ENCODE results near the gene CCDC191. TPM values are rescaled to one million over a fixed set of nuclear protein-coding genes. Genes with fewer than 3 reads are reported as not detected.
A peak's percentile ranks its signal among the peaks of the same experiment; 100 is the strongest.

Gene CCDC191
- polyA plus RNA-seq, 1 donor (not counting 4 experiments of a cell fraction or from before 2014, with no cell fraction given): 3.6 TPM

- H3K27ac ChIP-seq (ENCODE audit: control insufficient read depth, insufficient read depth, low read length): no peak overlapping the region
- no peaks in the 10 kb centered on the region for H3K9me3 ChIP-seq (ENCODE audit: control insufficient read depth, low read depth, low read length)
- peaks cover 4 to 15% of the 10 kb centered on the region in 2 experiments for H3K36me3 ChIP-seq (ENCODE audit: control insufficient read depth in 2 of 2, extremely low read depth in 1 of 2, insufficient read depth in 2 of 2, low read length in 2 of 2)
- peaks cover 12% of the 10 kb centered on the region for H3K4me1 ChIP-seq (ENCODE audit: control insufficient read depth, extremely low read depth, insufficient read depth, low read length)
- H4K20me1 ChIP-seq (ENCODE audit: control insufficient read depth, extremely low read depth, insufficient read depth, low read length): no peaks in the 10 kb centered on the region
- no peak overlapping the region for H3K9ac ChIP-seq (ENCODE audit: control insufficient read depth, extremely low read depth, insufficient read depth, low read length)
- H3K4me3 ChIP-seq (ENCODE audit: control insufficient read depth in 2 of 3, extremely low read depth in 1 of 3, insufficient read depth in 2 of 3, low read depth in 1 of 3, low read length in 3 of 3): no peak overlapping the region
- TF ChIP-seq EZH2 (IDR thresholded peaks at IDR 0.05; ENCODE audit: low read length): no peak
- no peak for TF ChIP-seq CTCF (optimal IDR thresholded peaks at IDR 0.05 in 1 of 3, IDR thresholded peaks at IDR 0.05 in 1 of 3, conservative IDR thresholded peaks at IDR 0.05 in 1 of 3; ENCODE audit: extremely low read depth in 1 of 3, insufficient read depth in 2 of 3, low read length in 3 of 3)
- no peaks in the 10 kb centered on the region for H3K27me3 ChIP-seq (ENCODE audit: control insufficient read depth, extremely low read depth, insufficient read depth, low read length)
- no peak for FAIRE-seq
- dilution Hi-C loops (cut with MboI; ENCODE audit: extremely low pct_ligation_motif_present, low sequenced_read_pairs): no loop called here
- no peaks in the 10 kb centered on the region for H3K9me1 ChIP-seq (ENCODE audit: control insufficient read depth, extremely low read depth, insufficient read depth, low read length)
- DNase-seq (ENCODE audit: low read depth, low spot score): no peak
- peaks cover 77% of the 10 kb centered on the region for H3K79me2 ChIP-seq (ENCODE audit: control insufficient read depth, insufficient read depth, low read length)
- no peak overlapping the region for H3K4me2 ChIP-seq (ENCODE audit: control insufficient read depth, extremely low read depth, insufficient read depth, low read depth, low read length)
- H2AFZ ChIP-seq (ENCODE audit: control insufficient read depth, low read length): no peak overlapping the region
Measured at GRCh38 chr3:114060906-114061655, 4.8 kb upstream of the CCDC191 start.

- TF ChIP-seq CTCF (optimal IDR thresholded peaks at IDR 0.05 in 1 of 3, IDR thresholded peaks at IDR 0.05 in 1 of 3, conservative IDR thresholded peaks at IDR 0.05 in 1 of 3; ENCODE audit: extremely low read depth in 1 of 3, insufficient read depth in 2 of 3, low read length in 3 of 3): no peak
- no peak for TF ChIP-seq EZH2 (IDR thresholded peaks at IDR 0.05; ENCODE audit: low read length)
- Histone ChIP-seq H3K27ac (ENCODE audit: control insufficient read depth, insufficient read depth, low read length) (no peak overlapping the region), H3K27me3 (ENCODE audit: control insufficient read depth, extremely low read depth, insufficient read depth, low read length) (no peaks in the 10 kb centered on the region), H2AFZ (ENCODE audit: control insufficient read depth, low read length) (no peak overlapping the region), H3K4me2 (ENCODE audit: control insufficient read depth, extremely low read depth, insufficient read depth, low read depth, low read length) (peak overlapping the region; percentile 82), H3K9ac (ENCODE audit: control insufficient read depth, extremely low read depth, insufficient read depth, low read length) (no peak overlapping the region), H3K79me2 (ENCODE audit: control insufficient read depth, insufficient read depth, low read length) (peaks cover 63% of the 10 kb centered on the region), H4K20me1 (ENCODE audit: control insufficient read depth, extremely low read depth, insufficient read depth, low read length) (no peaks in the 10 kb centered on the region), H3K9me3 (ENCODE audit: control insufficient read depth, low read depth, low read length) (no peaks in the 10 kb centered on the region), H3K4me1 (ENCODE audit: control insufficient read depth, extremely low read depth, insufficient read depth, low read length) (peaks cover 17% of the 10 kb centered on the region), H3K9me1 (ENCODE audit: control insufficient read depth, extremely low read depth, insufficient read depth, low read length) (no peaks in the 10 kb centered on the region), H3K36me3 (ENCODE audit: control insufficient read depth in 2 of 2, extremely low read depth in 1 of 2, insufficient read depth in 2 of 2, low read length in 2 of 2) (peaks cover 2 to 8% of the 10 kb centered on the region in 2 experiments), H3K4me3 (ENCODE audit: control insufficient read depth in 2 of 3, extremely low read depth in 1 of 3, insufficient read depth in 2 of 3, low read depth in 1 of 3, low read length in 3 of 3) (no peak overlapping the region)
- FAIRE-seq (no peak), DNase-seq (ENCODE audit: low read depth, low spot score) (no peak)
- dilution Hi-C loops (cut with MboI; ENCODE audit: extremely low pct_ligation_motif_present, low sequenced_read_pairs): no loop called here
Measured at GRCh38 chr3:114058646-114059045, 2.3 kb upstream of the CCDC191 start.

Data from keratinocyte (primary cell).